ENCODE data around the gene PUS1. TPM values are rescaled to one million over a fixed set of nuclear protein-coding genes. Genes with fewer than 3 reads are reported as not detected.

Gene PUS1
- total and polyA plus RNA-seq, 9 of the 15 experiments (the other 6 are each of a cell fraction or from before 2014, with no cell fraction given), result 1.9 to 90.8 (median 30.0) TPM

GRCh38 chr12:131942671-131943070, 13.6 kb downstream of the PUS1 start:
- in situ Hi-C loops (cut with MboI) (no loop called here), intact Hi-C loops (cut with micrococcal nuclease) (no loop called here)
- no peaks in the 10 kb centered on the region for H3K27me3 ChIP-seq (ENCODE audit: control insufficient read depth in 2 of 2, insufficient read depth in 2 of 2, low read length in 2 of 2)
- peaks cover 4% of the 10 kb centered on the region; the same call in 2 of the 3 replicates for H3K79me2 ChIP-seq (ENCODE audit: control insufficient read depth, insufficient read depth, low read length)
- H3K9me1 ChIP-seq (ENCODE audit: control insufficient read depth, insufficient read depth, low read length), result no peaks in the 10 kb centered on the region
- H4K20me1 ChIP-seq (replicated peaks; ENCODE audit: control insufficient read depth, insufficient read depth, low read length), result no peaks in the 10 kb centered on the region
- H3K4me3 ChIP-seq, result no peak overlapping the region
- no peak for DNase-seq (ENCODE audit: extremely low read depth in 1 of 4, low spot score in 3 of 4)
- no peak for TF ChIP-seq ZBTB7A (IDR thresholded peaks at IDR 0.05; ENCODE audit: borderline replicate concordance, control insufficient read depth, low read depth, low read length)
- no peak for TF ChIP-seq USF1 (CRISPR knock-in tag; IDR thresholded peaks at IDR 0.05)
- no peak for TF ChIP-seq ZNF699 (CRISPR knock-in tag; IDR thresholded peaks at IDR 0.05; ENCODE audit: insufficient replicate concordance)
- TF ChIP-seq PCBP2 (IDR thresholded peaks at IDR 0.05; ENCODE audit: low read depth, low read length, poor library complexity, severe bottlenecking), result no peak
- no peak for TF ChIP-seq CBX1 (IDR thresholded peaks at IDR 0.05; ENCODE audit: low read depth)
- no peak for TF ChIP-seq CBX3 (IDR thresholded peaks at IDR 0.05; ENCODE audit: borderline replicate concordance in 1 of 2, low read length in 2 of 2)
- TF ChIP-seq POLR2G (IDR thresholded peaks at IDR 0.05; ENCODE audit: low read depth, low read length), result peak; percentile 47; the same call in 1 of the 2 replicates
- H3K4me1 ChIP-seq (replicated peaks in 1 of 2; ENCODE audit: control insufficient read depth in 2 of 2, insufficient read depth in 2 of 2, low read length in 2 of 2), result peaks cover 6 to 27% of the 10 kb centered on the region in 2 experiments
- FAIRE-seq, result no peak
- CTCF ChIA-PET (ENCODE audit: low intra/inter-chr PET ratio), result no interaction called here
- no peak overlapping the region for H3K4me2 ChIP-seq (ENCODE audit: insufficient read depth, low read length)
- WGBS (ENCODE audit: insufficient coverage, low coverage, missing lambda C conversion rate), result 97% methylated on average over 12 of the region's 12 CpGs
- H3K27ac ChIP-seq (ENCODE audit: extremely low read depth, low read depth, low read length), result no peak overlapping the region
- peaks cover 66% of the 10 kb centered on the region for H3K36me3 ChIP-seq (ENCODE audit: control insufficient read depth, insufficient read depth, low read length)
- no peak overlapping the region for H3K9ac ChIP-seq (ENCODE audit: insufficient read depth in 1 of 2, low read depth in 2 of 2, low read length in 2 of 2)
- no peaks in the 10 kb centered on the region for H3K9me3 ChIP-seq (replicated peaks; ENCODE audit: control insufficient read depth, insufficient read depth, low read depth, low read length)
- no peak for ATAC-seq
- POLR2A ChIA-PET, result no interaction called here
- BruUV-seq (replicated peaks), result no TSS peak
- H2AFZ ChIP-seq (ENCODE audit: low read depth, low read length), result no peak overlapping the region
